Thyroid gland (tissue), 4 donors: ENCODE results near the gene RUNX2.

Source experiments
- POLR2A ChIP-seq, 2 donors: fragments of 450-650 bp; IDR thresholded peaks; one replicate each; pipeline ENCODE4 v1.6.1; 2017; ENCODE audit warnings: antibody characterized with exemption in 2 of 2, mild to moderate bottlenecking in 2 of 2, moderate library complexity in 1 of 2
- TF ChIP-seq, protein P1 (sequence below), 6 experiments: fragments of 200-600 bp in 3 of 6; fragments of 450-650 bp in 3 of 6; sonication (generic) in 3 of 6; IDR thresholded peaks; one replicate each; pipeline ENCODE4 v1.5.1; 2016 to 2019; ENCODE audit warnings: antibody characterized with exemption in 6 of 6, mild to moderate bottlenecking in 2 of 6, inconsistent platforms in 1 of 6, moderate library complexity in 1 of 6

DNA sequence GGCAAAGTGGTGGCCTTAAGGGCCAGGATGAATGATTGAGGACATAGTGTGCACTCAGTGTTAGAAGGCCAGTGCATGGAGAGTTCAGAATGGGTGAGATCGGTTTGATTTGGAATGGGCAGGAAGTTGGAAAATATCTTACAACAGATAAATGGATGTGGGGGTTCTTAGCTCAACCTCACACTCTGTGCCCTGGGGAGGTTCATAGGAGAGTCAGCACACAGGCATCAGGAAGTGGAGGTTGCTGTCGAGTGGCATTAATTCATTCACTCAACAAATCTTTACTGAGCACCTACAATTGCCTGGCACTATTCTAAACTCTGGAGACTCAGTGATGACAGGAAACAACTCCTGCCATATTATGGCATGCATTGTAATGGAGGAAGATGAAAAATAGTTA lies 363.3 kb downstream of the RUNX2 start:
- TF ChIP-seq, protein P1, sequence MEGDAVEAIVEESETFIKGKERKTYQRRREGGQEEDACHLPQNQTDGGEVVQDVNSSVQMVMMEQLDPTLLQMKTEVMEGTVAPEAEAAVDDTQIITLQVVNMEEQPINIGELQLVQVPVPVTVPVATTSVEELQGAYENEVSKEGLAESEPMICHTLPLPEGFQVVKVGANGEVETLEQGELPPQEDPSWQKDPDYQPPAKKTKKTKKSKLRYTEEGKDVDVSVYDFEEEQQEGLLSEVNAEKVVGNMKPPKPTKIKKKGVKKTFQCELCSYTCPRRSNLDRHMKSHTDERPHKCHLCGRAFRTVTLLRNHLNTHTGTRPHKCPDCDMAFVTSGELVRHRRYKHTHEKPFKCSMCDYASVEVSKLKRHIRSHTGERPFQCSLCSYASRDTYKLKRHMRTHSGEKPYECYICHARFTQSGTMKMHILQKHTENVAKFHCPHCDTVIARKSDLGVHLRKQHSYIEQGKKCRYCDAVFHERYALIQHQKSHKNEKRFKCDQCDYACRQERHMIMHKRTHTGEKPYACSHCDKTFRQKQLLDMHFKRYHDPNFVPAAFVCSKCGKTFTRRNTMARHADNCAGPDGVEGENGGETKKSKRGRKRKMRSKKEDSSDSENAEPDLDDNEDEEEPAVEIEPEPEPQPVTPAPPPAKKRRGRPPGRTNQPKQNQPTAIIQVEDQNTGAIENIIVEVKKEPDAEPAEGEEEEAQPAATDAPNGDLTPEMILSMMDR (IDR thresholded peaks at IDR 0.05), result no peak
- no peak for TF ChIP-seq POLR2A (IDR thresholded peaks at IDR 0.05)
